A549 (cell line): ENCODE measurements around the gene LAMA2.

Experiments used
- BHLHE40 ChIP-seq: IDR thresholded peaks from 2 replicates; pipeline ENCODE4 v1.6.1; 2012; ENCODE audit warnings: low read depth, low read length, inconsistent platforms
- CEBPB ChIP-seq, 2 experiments: fragments of >200 bp in 1 of 2; sonication (Bioruptor Twin) in 1 of 2; formaldehyde crosslinking in 1 of 2; IDR thresholded peaks; 2 replicates each; pipeline ENCODE4 v1.6.1; 2012 to 2016
- CTCF ChIP-seq: fragments of >200 bp; sonication (Bioruptor Twin); formaldehyde crosslinking; IDR thresholded peaks from 3 replicates; pipeline ENCODE4 v1.5.1; 2016
- EP300 ChIP-seq, 2 experiments: fragments of >200 bp; sonication (Bioruptor Twin); formaldehyde crosslinking; IDR thresholded peaks; 2 replicates in 1 of 2; 3 replicates in 1 of 2; pipeline ENCODE4 v1.6.1; 2016 to 2017
- MAZ ChIP-seq: fragments of 150-350 bp; IDR thresholded peaks from 2 replicates; pipeline ENCODE4 v1.6.1; 2014; ENCODE audit warnings: antibody characterized with exemption, low read depth, low read length, borderline replicate concordance
- RFX5 ChIP-seq: fragments of 450-650 bp; IDR thresholded peaks from 2 replicates; pipeline ENCODE4 v1.7.1; 2014; ENCODE audit warnings: antibody characterized with exemption, mild to moderate bottlenecking, moderate library complexity

DNA sequence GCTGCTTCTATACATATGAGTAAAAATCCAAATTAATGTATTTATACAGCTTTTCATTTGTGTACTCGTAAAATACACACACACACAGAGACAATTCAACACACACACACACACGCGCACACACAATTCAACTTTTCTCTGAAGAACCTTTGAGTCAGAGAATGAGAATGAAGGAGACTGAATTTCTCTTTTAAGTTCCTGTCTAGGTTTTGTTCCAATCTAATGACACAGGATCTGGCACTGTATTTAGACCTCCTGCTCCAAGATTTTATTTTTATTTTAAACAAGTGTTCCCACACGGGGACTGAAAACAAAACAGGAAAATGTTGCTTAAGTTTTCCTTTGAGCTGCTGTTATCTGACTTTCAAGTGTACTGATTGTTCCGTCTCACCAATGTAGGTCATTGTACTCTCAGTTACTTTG, 250.8 kb downstream of the LAMA2 start:
- TF ChIP-seq CEBPB (IDR thresholded peaks at IDR 0.05): no peak
- TF ChIP-seq BHLHE40: no peak
- TF ChIP-seq MAZ: no peak
- no peak for TF ChIP-seq RFX5
- no peak for TF ChIP-seq CTCF
- TF ChIP-seq EP300 (IDR thresholded peaks at IDR 0.05): no peak
